Measurements from ENCODE around the gene PUDP. TPM values are rescaled to one million over a fixed set of nuclear protein-coding genes. Genes with fewer than 3 reads are reported as not detected.

Gene PUDP
- total RNA-seq, 1 experiment from 2014 or later = 20.3 TPM

DNA sequence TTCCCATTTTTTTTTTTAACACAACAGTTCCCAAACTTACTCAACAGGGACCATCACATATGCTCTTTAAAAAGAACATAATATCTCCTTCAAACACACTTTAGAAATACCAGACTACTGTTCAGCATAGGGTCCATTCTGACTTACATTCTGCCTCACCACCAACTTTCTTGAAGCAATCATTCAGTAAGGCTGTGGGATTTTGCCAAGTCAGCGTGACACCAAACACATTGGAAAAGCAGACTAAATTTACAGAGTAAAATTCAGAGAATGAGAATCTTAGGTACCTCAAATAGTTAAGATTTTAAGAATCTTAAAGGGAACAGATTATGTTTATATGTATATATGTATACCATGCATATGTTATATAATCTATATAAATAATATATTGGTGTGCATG is 7.2 kb upstream of the PUDP start:
- intact Hi-C loops (cut with micrococcal nuclease) = no loop called here

DNA sequence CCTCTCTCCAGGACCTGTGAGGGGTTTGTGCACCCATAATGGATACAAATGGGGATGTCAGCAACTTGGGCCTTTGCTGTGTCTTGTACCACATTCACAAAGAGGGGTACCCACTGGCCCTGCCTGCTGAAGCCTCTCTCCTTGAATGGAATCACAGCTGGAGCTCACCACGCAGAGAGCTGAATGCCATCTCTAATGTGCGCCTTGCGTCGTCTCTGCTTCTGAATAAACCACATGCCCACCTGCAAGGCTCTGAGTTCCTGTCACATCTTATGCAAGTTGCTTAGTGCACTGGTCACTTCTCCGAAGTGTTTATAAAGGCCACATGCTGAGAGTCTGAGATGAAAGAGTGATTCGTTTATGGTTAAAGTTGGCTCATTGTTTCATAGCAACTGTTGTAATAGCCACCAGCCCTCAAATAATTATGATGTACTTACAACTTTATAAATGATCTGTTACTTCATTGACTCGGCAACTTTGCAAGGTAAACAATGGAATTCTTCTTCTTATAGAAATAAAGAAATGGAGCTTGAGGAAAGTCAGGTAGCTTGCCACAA is 6.2 kb upstream of the PUDP start:
- ChIA-PET RAD21 (ENCODE audit: low non-redundant PET in 1 of 2, low total read pairs in 2 of 2, uncharacterized antibody in 2 of 2, unreplicated experiment in 2 of 2) (no interaction called here), CTCF (no interaction called here), POLR2A (no interaction called here)
- H3K27me3 ChIP-seq (ENCODE audit: insufficient read depth, low read length) = no peaks in the 10 kb centered on the region
- no peaks in the 10 kb centered on the region for H3K4me1 ChIP-seq (ENCODE audit: control insufficient read depth in 1 of 2, insufficient read depth in 2 of 2, low read length in 2 of 2)
- intact Hi-C loops (cut with micrococcal nuclease) = no loop called here
- H3K9me2 ChIP-seq (ENCODE audit: insufficient read depth) = no peaks in the 10 kb centered on the region
- H3K4me2 ChIP-seq (ENCODE audit: low read length) = no peak overlapping the region
- H4K20me1 ChIP-seq (ENCODE audit: insufficient read depth) = no peaks in the 10 kb centered on the region
- TF ChIP-seq, protein P1, sequence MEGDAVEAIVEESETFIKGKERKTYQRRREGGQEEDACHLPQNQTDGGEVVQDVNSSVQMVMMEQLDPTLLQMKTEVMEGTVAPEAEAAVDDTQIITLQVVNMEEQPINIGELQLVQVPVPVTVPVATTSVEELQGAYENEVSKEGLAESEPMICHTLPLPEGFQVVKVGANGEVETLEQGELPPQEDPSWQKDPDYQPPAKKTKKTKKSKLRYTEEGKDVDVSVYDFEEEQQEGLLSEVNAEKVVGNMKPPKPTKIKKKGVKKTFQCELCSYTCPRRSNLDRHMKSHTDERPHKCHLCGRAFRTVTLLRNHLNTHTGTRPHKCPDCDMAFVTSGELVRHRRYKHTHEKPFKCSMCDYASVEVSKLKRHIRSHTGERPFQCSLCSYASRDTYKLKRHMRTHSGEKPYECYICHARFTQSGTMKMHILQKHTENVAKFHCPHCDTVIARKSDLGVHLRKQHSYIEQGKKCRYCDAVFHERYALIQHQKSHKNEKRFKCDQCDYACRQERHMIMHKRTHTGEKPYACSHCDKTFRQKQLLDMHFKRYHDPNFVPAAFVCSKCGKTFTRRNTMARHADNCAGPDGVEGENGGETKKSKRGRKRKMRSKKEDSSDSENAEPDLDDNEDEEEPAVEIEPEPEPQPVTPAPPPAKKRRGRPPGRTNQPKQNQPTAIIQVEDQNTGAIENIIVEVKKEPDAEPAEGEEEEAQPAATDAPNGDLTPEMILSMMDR (IDR thresholded peaks at IDR 0.05 in 2 of 3, conservative IDR thresholded peaks at IDR 0.05 in 1 of 3; ENCODE audit: borderline replicate concordance in 1 of 3, insufficient read depth in 1 of 3, low read depth in 2 of 3, low read length in 2 of 3) = no peak
- TF ChIP-seq ZNF274 (IDR thresholded peaks at IDR 0.05; ENCODE audit: low read depth, low read length) = no peak
- TF ChIP-seq POLR2AphosphoS5 (IDR thresholded peaks at IDR 0.05; ENCODE audit: low read depth, low read length) = no peak
- TF ChIP-seq SP1 (IDR thresholded peaks at IDR 0.05; ENCODE audit: low read depth) = no peak
- H3K4me3 ChIP-seq (replicated peaks in 1 of 2; ENCODE audit: low read depth in 1 of 2, low read length in 2 of 2) = no peak overlapping the region
- DNase-seq (ENCODE audit: low read depth, low spot score) (no peak), ATAC-seq (no peak)
- BruUV-seq (replicated peaks) = no TSS peak
- H2AFZ ChIP-seq (ENCODE audit: low read depth, low read length, poor library complexity, severe bottlenecking) = no peak overlapping the region
- H3K9me3 ChIP-seq (ENCODE audit: control insufficient read depth in 1 of 2, insufficient read depth in 1 of 2, low read depth in 1 of 2, low read length in 2 of 2) = no peaks in the 10 kb centered on the region
- no peak overlapping the region for H3K9ac ChIP-seq (ENCODE audit: low read length)
- no peaks in the 10 kb centered on the region for H3K36me3 ChIP-seq (ENCODE audit: control insufficient read depth in 1 of 2, insufficient read depth in 2 of 2, low read length in 2 of 2)
- no peak overlapping the region for H3K27ac ChIP-seq (ENCODE audit: low read depth, low read length)
- no peaks in the 10 kb centered on the region for H3K79me2 ChIP-seq (ENCODE audit: insufficient read depth, low read length)

More for the DNA sequence above, 7.2 kb upstream of the PUDP start:
- Histone ChIP-seq H3K36me3 (ENCODE audit: control insufficient read depth in 1 of 2, insufficient read depth in 2 of 2, low read length in 2 of 2) (no peaks in the 10 kb centered on the region), H3K4me3 (replicated peaks in 1 of 2; ENCODE audit: low read depth in 1 of 2, low read length in 2 of 2) (no peak overlapping the region), H3K4me1 (ENCODE audit: control insufficient read depth in 1 of 2, insufficient read depth in 2 of 2, low read length in 2 of 2) (no peaks in the 10 kb centered on the region), H4K20me1 (ENCODE audit: insufficient read depth) (no peaks in the 10 kb centered on the region), H3K4me2 (ENCODE audit: low read length) (no peak overlapping the region), H3K79me2 (ENCODE audit: insufficient read depth, low read length) (no peaks in the 10 kb centered on the region), H2AFZ (ENCODE audit: low read depth, low read length, poor library complexity, severe bottlenecking) (no peak overlapping the region), H3K9me3 (ENCODE audit: control insufficient read depth in 1 of 2, insufficient read depth in 1 of 2, low read depth in 1 of 2, low read length in 2 of 2) (no peaks in the 10 kb centered on the region), H3K27me3 (ENCODE audit: insufficient read depth, low read length) (no peaks in the 10 kb centered on the region), H3K27ac (ENCODE audit: low read depth, low read length) (no peak overlapping the region), H3K9me2 (ENCODE audit: insufficient read depth) (no peaks in the 10 kb centered on the region), H3K9ac (ENCODE audit: low read length) (no peak overlapping the region)
- ChIA-PET CTCF (no interaction called here), POLR2A (no interaction called here), RAD21 (ENCODE audit: low non-redundant PET in 1 of 2, low total read pairs in 2 of 2, uncharacterized antibody in 2 of 2, unreplicated experiment in 2 of 2) (no interaction called here)
- no TSS peak for BruUV-seq (replicated peaks)
- no peak for TF ChIP-seq ZFX (IDR thresholded peaks at IDR 0.05)
- ATAC-seq (no peak), DNase-seq (ENCODE audit: low read depth, low spot score) (no peak)

Data from HCT116 (cell line).